Left ventricle myocardium inferior (tissue), 1 donor: ENCODE data around the gene CNTNAP2. TPM values are rescaled to one million over a fixed set of nuclear protein-coding genes. Genes with fewer than 3 reads are reported as not detected.

ENCODE experiments used
- DNase-seq: peaks from one replicate; pipeline ENCODE4 v3.0.0-alpha.2; 2020
- H3K27ac ChIP-seq: fragments of 200-600 bp; replicated peaks from 2 replicates; pipeline ENCODE4 v1.8.0; 2021
- H3K27me3 ChIP-seq: fragments of 200-600 bp; 2 replicates; pipeline ENCODE4 v1.8.0; 2021; ENCODE audit warnings: low read depth
- H3K36me3 ChIP-seq: fragments of 200-600 bp; 2 replicates; pipeline ENCODE4 v1.8.0; 2021
- H3K4me1 ChIP-seq: fragments of 200-600 bp; 2 replicates; pipeline ENCODE4 v1.8.0; 2021
- H3K4me3 ChIP-seq: fragments of 200-600 bp; 2 replicates; pipeline ENCODE4 v1.8.0; 2021; ENCODE audit warnings: mild to moderate bottlenecking, moderate library complexity
- H3K9me3 ChIP-seq: fragments of 200-600 bp; replicated peaks from 2 replicates; pipeline ENCODE4 v1.8.0; 2021
- intact Hi-C: fragments of 100-400 bp; cut with micrococcal nuclease; formaldehyde crosslinking; loops from one replicate; pipeline ENCODE4 v1.11.0; 2022
- total RNA-seq: library from RNA; stranded (reverse); fragmentation: NEBNext Ultra II Directional; extraction: Animal tissue kit (Norgen Biotek cat#: 25700); gene quantifications from one replicate; pipeline ENCODE4 v1.2.1, GENCODE V29; 2021
- TF ChIP-seq, protein P1 (sequence below): fragments of 200-600 bp; IDR thresholded peaks from 2 replicates; pipeline ENCODE4 v1.8.0; 2021; ENCODE audit warnings: antibody characterized with exemption, mild to moderate bottlenecking, borderline replicate concordance
- donor health status: DM: no; HTN: yes; CAD: no; lungs with severe emphysema.

CNTNAP2 gene
- total RNA-seq, 1 donor from 2014 or later, result 0.99 TPM

DNA sequence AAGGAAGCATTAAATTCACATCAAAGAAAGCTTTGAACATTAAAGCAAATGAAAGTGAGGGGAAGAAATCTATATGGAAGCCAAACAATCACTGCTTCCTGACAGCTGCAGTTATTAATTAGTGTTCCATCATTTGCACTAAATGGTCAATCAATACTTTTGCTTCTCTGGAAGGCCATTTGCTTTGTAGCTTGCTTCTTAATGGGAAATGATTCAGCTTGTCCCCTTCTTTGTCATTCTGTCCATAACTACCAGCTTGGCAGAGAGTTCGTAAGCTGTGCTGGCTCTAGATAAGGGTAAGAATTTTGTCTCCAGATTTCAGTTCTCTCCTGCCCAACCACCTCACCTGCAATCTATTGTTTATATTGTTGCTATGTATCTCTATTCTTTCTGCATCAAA lies 596.6 kb downstream of the CNTNAP2 start:
- H3K4me3 ChIP-seq, result no peak overlapping the region
- no peaks in the 10 kb centered on the region for H3K27me3 ChIP-seq
- TF ChIP-seq, protein P1, sequence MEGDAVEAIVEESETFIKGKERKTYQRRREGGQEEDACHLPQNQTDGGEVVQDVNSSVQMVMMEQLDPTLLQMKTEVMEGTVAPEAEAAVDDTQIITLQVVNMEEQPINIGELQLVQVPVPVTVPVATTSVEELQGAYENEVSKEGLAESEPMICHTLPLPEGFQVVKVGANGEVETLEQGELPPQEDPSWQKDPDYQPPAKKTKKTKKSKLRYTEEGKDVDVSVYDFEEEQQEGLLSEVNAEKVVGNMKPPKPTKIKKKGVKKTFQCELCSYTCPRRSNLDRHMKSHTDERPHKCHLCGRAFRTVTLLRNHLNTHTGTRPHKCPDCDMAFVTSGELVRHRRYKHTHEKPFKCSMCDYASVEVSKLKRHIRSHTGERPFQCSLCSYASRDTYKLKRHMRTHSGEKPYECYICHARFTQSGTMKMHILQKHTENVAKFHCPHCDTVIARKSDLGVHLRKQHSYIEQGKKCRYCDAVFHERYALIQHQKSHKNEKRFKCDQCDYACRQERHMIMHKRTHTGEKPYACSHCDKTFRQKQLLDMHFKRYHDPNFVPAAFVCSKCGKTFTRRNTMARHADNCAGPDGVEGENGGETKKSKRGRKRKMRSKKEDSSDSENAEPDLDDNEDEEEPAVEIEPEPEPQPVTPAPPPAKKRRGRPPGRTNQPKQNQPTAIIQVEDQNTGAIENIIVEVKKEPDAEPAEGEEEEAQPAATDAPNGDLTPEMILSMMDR, result no peak
- H3K27ac ChIP-seq, result no peak overlapping the region
- intact Hi-C loops, result no loop called here
- no peaks in the 10 kb centered on the region for H3K9me3 ChIP-seq
- H3K4me1 ChIP-seq, result no peaks in the 10 kb centered on the region
- no peak for DNase-seq
- no peaks in the 10 kb centered on the region for H3K36me3 ChIP-seq

DNA sequence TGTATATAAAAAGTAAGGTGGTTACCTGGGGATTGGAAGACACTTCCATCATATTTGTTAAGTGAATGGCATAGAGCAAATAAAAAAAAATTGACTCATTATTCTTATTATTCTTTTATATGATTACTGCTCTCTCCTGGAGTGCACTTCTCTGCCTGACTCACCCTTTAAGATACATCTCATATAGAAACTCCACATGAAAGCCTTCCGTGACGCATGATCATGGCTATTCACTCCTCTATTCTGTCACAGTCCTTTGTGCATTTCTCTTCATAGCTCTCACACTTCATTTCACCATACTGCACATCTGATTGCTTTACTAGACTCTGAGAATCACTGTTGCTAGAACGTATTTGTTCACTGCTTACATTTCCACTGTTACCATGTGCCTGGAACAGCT lies 597.3 kb downstream of the CNTNAP2 start:
- Histone ChIP-seq H3K4me1 (no peaks in the 10 kb centered on the region), H3K27me3 (no peaks in the 10 kb centered on the region), H3K4me3 (no peak overlapping the region), H3K9me3 (no peaks in the 10 kb centered on the region), H3K27ac (no peak overlapping the region), H3K36me3 (no peaks in the 10 kb centered on the region)
- DNase-seq, result no peak
- intact Hi-C loops, result no loop called here
- TF ChIP-seq, protein P1, result no peak

DNA sequence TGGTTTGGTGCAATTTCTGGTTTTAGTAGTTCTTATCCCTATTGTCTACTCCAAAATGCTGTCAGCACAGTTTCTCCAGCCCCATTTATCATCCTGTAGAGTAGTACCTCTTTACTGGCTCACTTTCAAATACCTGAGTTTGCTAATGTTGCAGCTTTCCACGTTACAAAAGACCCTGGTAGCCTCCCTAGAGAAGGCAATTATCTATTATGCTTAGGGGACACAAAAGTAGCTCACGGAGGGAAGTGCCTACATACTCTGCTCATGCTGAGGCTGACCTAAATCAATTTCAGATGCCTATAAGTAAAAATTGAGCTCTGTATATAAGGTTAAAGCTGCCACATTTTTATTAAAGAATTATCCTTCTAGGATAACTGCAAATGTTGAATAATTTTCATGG lies 603.6 kb downstream of the CNTNAP2 start:
- H3K27ac ChIP-seq, result no peak overlapping the region
- H3K27me3 ChIP-seq, result no peaks in the 10 kb centered on the region
- H3K4me3 ChIP-seq, result no peak overlapping the region
- TF ChIP-seq, protein P1, result no peak
- no peaks in the 10 kb centered on the region for H3K9me3 ChIP-seq
- no peak for DNase-seq
- intact Hi-C loops, result no loop called here
- H3K36me3 ChIP-seq, result no peaks in the 10 kb centered on the region
- H3K4me1 ChIP-seq, result no peaks in the 10 kb centered on the region

DNA sequence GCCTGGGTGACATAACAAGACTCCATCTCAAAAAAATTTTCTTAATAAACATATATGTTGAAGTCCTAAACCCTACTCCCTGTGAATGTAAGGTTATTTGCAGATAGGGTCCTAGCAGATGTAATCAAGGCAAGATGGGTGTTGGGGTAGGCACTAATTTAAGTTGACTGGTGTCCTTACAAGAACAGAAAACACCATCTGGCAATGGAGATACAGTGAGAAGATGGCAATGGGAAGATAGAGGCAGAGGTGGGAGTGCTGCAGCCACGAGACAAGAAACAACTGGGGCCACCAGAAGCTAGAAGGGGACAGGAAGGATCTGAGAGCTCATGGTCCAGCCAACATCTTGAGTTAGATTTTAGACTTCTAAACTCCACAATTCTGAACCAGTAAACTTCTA lies 606.4 kb downstream of the CNTNAP2 start:
- TF ChIP-seq, protein P1, result no peak
- Histone ChIP-seq H3K27ac (no peak overlapping the region), H3K9me3 (no peaks in the 10 kb centered on the region), H3K4me1 (no peaks in the 10 kb centered on the region), H3K27me3 (no peaks in the 10 kb centered on the region), H3K36me3 (no peaks in the 10 kb centered on the region), H3K4me3 (no peak overlapping the region)
- intact Hi-C loops, result no loop called here
- DNase-seq, result no peak

DNA sequence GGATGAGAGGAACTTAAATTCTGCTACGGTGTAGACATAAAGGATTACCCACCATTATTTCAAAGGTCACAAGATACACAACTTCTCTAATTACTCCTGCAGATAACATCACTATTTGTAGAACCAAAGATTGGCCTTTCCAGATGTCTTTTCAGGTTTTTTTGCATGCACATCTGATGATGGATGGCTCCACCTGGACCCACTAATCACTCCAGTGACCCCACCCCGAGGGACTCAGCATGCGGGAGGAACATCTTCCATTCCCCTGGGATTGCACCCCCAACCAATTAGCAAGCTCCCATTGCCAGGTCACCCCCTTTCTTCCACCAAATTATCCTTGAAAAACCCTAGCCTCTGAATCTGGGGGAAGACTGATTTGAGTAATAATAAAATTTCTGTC lies 608.9 kb downstream of the CNTNAP2 start:
- Histone ChIP-seq H3K27me3 (no peaks in the 10 kb centered on the region), H3K4me3 (no peak overlapping the region), H3K27ac (no peak overlapping the region), H3K36me3 (no peaks in the 10 kb centered on the region), H3K9me3 (no peaks in the 10 kb centered on the region), H3K4me1 (no peaks in the 10 kb centered on the region)
- intact Hi-C loops, result no loop called here
- no peak for DNase-seq
- TF ChIP-seq, protein P1, result no peak

DNA sequence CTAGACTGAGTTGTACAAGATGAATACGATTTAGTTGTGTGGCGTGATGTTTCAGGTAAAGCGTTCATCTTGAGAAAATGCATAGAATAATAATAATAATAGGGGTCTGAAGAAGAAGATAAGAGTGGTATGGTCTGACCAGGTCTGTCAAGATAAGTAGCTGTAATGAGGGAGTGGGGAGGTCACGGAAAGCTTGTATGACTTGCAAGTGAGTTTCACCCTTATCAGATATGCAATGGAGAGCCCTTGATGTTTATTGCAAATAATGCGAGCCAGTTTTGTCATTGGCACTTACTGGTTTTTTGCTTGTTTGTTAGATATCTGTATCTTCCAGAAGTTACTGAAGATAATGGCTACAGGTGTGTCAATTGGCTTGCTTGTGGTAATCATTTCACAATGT lies 611.5 kb downstream of the CNTNAP2 start:
- intact Hi-C loops, result no loop called here
- TF ChIP-seq, protein P1, result no peak
- no peaks in the 10 kb centered on the region for H3K9me3 ChIP-seq
- no peak overlapping the region for H3K27ac ChIP-seq
- no peak overlapping the region for H3K4me3 ChIP-seq
- H3K4me1 ChIP-seq, result no peaks in the 10 kb centered on the region
- no peak for DNase-seq
- H3K27me3 ChIP-seq, result no peaks in the 10 kb centered on the region
- H3K36me3 ChIP-seq, result no peaks in the 10 kb centered on the region
